HFFc6 (cell line): ENCODE results near the gene ST3GAL3. TPM values are rescaled to one million over a fixed set of nuclear protein-coding genes. Genes with fewer than 3 reads are reported as not detected.

Experiments used
- DNase-seq: peaks from one replicate; pipeline ENCODE4 v3.0.0-alpha.2; 2018
- H3K27ac Mint-ChIP-seq: 2 replicates; pipeline ENCODE4 v1.8.0; 2020; ENCODE audit warnings: mild to moderate bottlenecking, mixed read lengths
- H3K27me3 Mint-ChIP-seq: 2 replicates; pipeline ENCODE4 v1.8.0; 2021; ENCODE audit warnings: mild to moderate bottlenecking, moderate library complexity, mixed read lengths; ENCODE audit not compliant: insufficient read depth
- H3K36me3 Mint-ChIP-seq: 2 replicates; pipeline ENCODE4 v1.8.0; 2021; ENCODE audit warnings: low read depth, mixed read lengths
- H3K4me1 Mint-ChIP-seq: 2 replicates; pipeline ENCODE4 v1.8.0; 2020; ENCODE audit warnings: low read depth, mixed read lengths
- H3K4me3 Mint-ChIP-seq: 2 replicates; pipeline ENCODE4 v1.8.0; 2020; ENCODE audit warnings: mild to moderate bottlenecking, moderate library complexity, mixed read lengths
- H3K9me3 Mint-ChIP-seq: 2 replicates; pipeline ENCODE4 v1.8.0; 2020; ENCODE audit warnings: mild to moderate bottlenecking, mixed read lengths
- CTCF ChIP-seq: fragments of 200-600 bp; sonication (generic); IDR thresholded peaks from 2 replicates; pipeline ENCODE4 v1.5.0; 2021; ENCODE audit warnings: antibody characterized with exemption, mild to moderate bottlenecking
- total RNA-seq, 6 experiments: library from RNA; stranded (reverse); fragmentation: NEBNext Ultra II Directional; extraction: Animal tissue kit (Norgen Biotek cat#: 25700); gene quantifications; 2 replicates in 1 of 6; 3 replicates in 5 of 6; pipeline ENCODE4 v1.2.3, GENCODE V29; 2021

ST3GAL3 gene
- total RNA-seq, 6 experiments from 2014 or later = 15.2 to 22.3 (median 18.0) TPM

GRCh38 chr1:43957407-43958040 is 250.2 kb downstream of the ST3GAL3 start:
- H3K9me3 Mint-ChIP-seq = no peaks in the 10 kb centered on the region
- DNase-seq = no peak
- peaks cover 15% of the 10 kb centered on the region; the same call in 1 of the 2 replicates for H3K36me3 Mint-ChIP-seq
- H3K4me1 Mint-ChIP-seq = no peaks in the 10 kb centered on the region
- H3K27me3 Mint-ChIP-seq = no peaks in the 10 kb centered on the region
- H3K4me3 Mint-ChIP-seq = no peak overlapping the region
- TF ChIP-seq CTCF = no peak
- H3K27ac Mint-ChIP-seq = no peak overlapping the region

- no peak for TF ChIP-seq CTCF
- Mint-ChIP-seq H3K36me3 (peaks cover 19% of the 10 kb centered on the region; the same call in 1 of the 2 replicates), H3K4me3 (no peak overlapping the region)
Measured at GRCh38 chr1:43958351-43959255, 251.3 kb downstream of the ST3GAL3 start.

GRCh38 chr1:43960798-43961197 is 253.5 kb downstream of the ST3GAL3 start:
- no peak for TF ChIP-seq CTCF
- Mint-ChIP-seq H3K36me3 (peaks cover 19% of the 10 kb centered on the region; the same call in 1 of the 2 replicates), H3K4me3 (no peak overlapping the region), H3K4me1 (no peaks in the 10 kb centered on the region), H3K9me3 (no peaks in the 10 kb centered on the region), H3K27ac (no peak overlapping the region), H3K27me3 (no peaks in the 10 kb centered on the region)
- DNase-seq = no peak

More at GRCh38 chr1:43958351-43959255, 251.3 kb downstream of the ST3GAL3 start:
- no peaks in the 10 kb centered on the region for H3K4me1 Mint-ChIP-seq
- H3K27me3 Mint-ChIP-seq = no peaks in the 10 kb centered on the region
- no peak overlapping the region for H3K27ac Mint-ChIP-seq
- no peaks in the 10 kb centered on the region for H3K9me3 Mint-ChIP-seq
- no peak for DNase-seq

- Mint-ChIP-seq H3K27ac (no peak overlapping the region), H3K4me1 (no peaks in the 10 kb centered on the region), H3K27me3 (no peaks in the 10 kb centered on the region), H3K36me3 (peaks cover 21% of the 10 kb centered on the region; the same call in 1 of the 2 replicates), H3K4me3 (no peak overlapping the region), H3K9me3 (no peaks in the 10 kb centered on the region)
- no peak for TF ChIP-seq CTCF
- DNase-seq = no peak
Measured at GRCh38 chr1:43961692-43962091, 254.4 kb downstream of the ST3GAL3 start.

- Mint-ChIP-seq H3K4me1 (no peaks in the 10 kb centered on the region), H3K9me3 (no peaks in the 10 kb centered on the region), H3K36me3 (peaks cover 23% of the 10 kb centered on the region; the same call in 1 of the 2 replicates), H3K27me3 (no peaks in the 10 kb centered on the region), H3K4me3 (no peak overlapping the region), H3K27ac (no peak overlapping the region)
- DNase-seq = no peak
- no peak for TF ChIP-seq CTCF
Measured at GRCh38 chr1:43962324-43962723, 255.0 kb downstream of the ST3GAL3 start.
